ENCODE data around the gene ARSB.

DNA sequence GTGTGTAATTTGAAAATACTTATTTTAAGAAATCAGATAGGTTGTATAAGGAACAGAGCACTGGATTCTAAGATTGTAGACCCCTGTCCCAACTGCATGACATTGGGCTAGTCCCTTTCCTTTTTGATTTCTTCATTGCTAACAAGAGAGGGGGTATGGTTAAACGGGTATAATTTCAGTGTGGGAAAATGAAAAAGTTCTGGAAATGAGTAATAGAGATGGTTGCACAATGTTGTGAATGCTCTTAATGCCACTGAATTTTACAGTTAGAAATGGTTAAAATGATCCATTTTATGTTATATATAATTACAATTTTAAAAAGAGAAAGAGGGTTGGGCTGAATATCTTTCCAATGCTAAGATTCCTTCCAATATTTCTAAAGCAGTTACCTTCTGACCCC, 233.2 kb downstream of the ARSB start:
- TF ChIP-seq SUZ12 (IDR thresholded peaks at IDR 0.05) (no peak), SP1 (IDR thresholded peaks at IDR 0.05) (no peak), ARNT (IDR thresholded peaks at IDR 0.05) (no peak), FOXA1 (IDR thresholded peaks at IDR 0.05) (no peak), L3MBTL2 (conservative IDR thresholded peaks at IDR 0.05) (no peak), TARDBP (IDR thresholded peaks at IDR 0.05) (no peak), LEF1 (IDR thresholded peaks at IDR 0.05; ENCODE audit: borderline replicate concordance) (no peak)
